ENCODE measurements around the gene AVP. TPM values are rescaled to one million over a fixed set of nuclear protein-coding genes. Genes with fewer than 3 reads are reported as not detected.

AVP gene
- total RNA-seq, 1 experiment from 2014 or later, result not detected

GRCh38 chr20:3043322-3043721, 41.2 kb downstream of the AVP start, which contains the start of gene GNRH2:
TSS of gene GNRH2 (plus strand) at chr20:3043622. CDS start at chr20:3044415, 793 bp downstream.
- peak within 1 kb of the TSS in 1 of 3 experiments; percentile 73; a peak in 3 of 7 replicates for H3K27ac Mint-ChIP-seq
- no peaks in the 10 kb centered on the region for H3K79me1 ChIP-seq (ENCODE audit: insufficient read depth, low read depth, low read length, poor library complexity, severe bottlenecking)

More at GRCh38 chr20:3043322-3043721, 41.2 kb downstream of the AVP start, which contains the start of gene GNRH2:
- WGBS (ENCODE audit: extremely low coverage, insufficient read length, low lambda C conversion rate), result no CpG with 5 or more reads among the region's 3 CpGs
- peaks cover 12% of the 10 kb centered on the region; the same call in 1 of the 2 replicates for H3K4me1 ChIP-seq (ENCODE audit: insufficient read depth, low read length)
- no peak within 1 kb of the TSS for H3K4ac ChIP-seq (ENCODE audit: low read depth, low read length)
- no peak within 1 kb of the TSS for H3K4me2 ChIP-seq (ENCODE audit: insufficient read depth, insufficient read length, low read length)
- TF ChIP-seq, protein P1, sequence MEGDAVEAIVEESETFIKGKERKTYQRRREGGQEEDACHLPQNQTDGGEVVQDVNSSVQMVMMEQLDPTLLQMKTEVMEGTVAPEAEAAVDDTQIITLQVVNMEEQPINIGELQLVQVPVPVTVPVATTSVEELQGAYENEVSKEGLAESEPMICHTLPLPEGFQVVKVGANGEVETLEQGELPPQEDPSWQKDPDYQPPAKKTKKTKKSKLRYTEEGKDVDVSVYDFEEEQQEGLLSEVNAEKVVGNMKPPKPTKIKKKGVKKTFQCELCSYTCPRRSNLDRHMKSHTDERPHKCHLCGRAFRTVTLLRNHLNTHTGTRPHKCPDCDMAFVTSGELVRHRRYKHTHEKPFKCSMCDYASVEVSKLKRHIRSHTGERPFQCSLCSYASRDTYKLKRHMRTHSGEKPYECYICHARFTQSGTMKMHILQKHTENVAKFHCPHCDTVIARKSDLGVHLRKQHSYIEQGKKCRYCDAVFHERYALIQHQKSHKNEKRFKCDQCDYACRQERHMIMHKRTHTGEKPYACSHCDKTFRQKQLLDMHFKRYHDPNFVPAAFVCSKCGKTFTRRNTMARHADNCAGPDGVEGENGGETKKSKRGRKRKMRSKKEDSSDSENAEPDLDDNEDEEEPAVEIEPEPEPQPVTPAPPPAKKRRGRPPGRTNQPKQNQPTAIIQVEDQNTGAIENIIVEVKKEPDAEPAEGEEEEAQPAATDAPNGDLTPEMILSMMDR (conservative IDR thresholded peaks at IDR 0.05), result no peak
- Mint-ChIP-seq H3K36me3 (ENCODE audit: insufficient read depth in 1 of 3, low read depth in 3 of 3) (peaks cover 10 to 43% (median 40%) of the 10 kb centered on the region in 3 experiments), H3K27me3 (ENCODE audit: low read depth) (no peaks in the 10 kb centered on the region; the same call in 1 of the 2 replicates), H3K4me3 (peak within 1 kb of the TSS in 1 of 2 experiments; percentile 29; a peak in 2 of 5 replicates), H3K4me1 (peaks cover 22 to 24% of the 10 kb centered on the region in 2 experiments), H3K9me3 (no peaks in the 10 kb centered on the region)
- H2BK15ac ChIP-seq (ENCODE audit: low read depth, low read length), result no peak within 1 kb of the TSS
- no peak within 1 kb of the TSS for H2AFZ ChIP-seq (ENCODE audit: low read length)
- H4K91ac ChIP-seq (ENCODE audit: insufficient read length, low read depth, low read length), result no peak within 1 kb of the TSS
- H3K27ac ChIP-seq (ENCODE audit: insufficient read length, low read depth, low read length), result no peak within 1 kb of the TSS
- no peak within 1 kb of the TSS for H3K56ac ChIP-seq (ENCODE audit: insufficient read length, low read depth, low read length)
- DNase-seq, result no peak
- no peak within 1 kb of the TSS for H2BK20ac ChIP-seq (ENCODE audit: low read depth, low read length, poor library complexity, severe bottlenecking)
- no peaks in the 10 kb centered on the region for H3K9me3 ChIP-seq (ENCODE audit: control insufficient read depth, low read depth, low read length)
- H3K23me2 ChIP-seq (ENCODE audit: insufficient read length, low read depth, low read length, poor library complexity, severe bottlenecking), result peaks cover 13% of the 10 kb centered on the region
- H3K79me2 ChIP-seq (ENCODE audit: insufficient read depth, low read length), result no peaks in the 10 kb centered on the region; the same call in 1 of the 2 replicates
- H3K18ac ChIP-seq (ENCODE audit: insufficient read length, low read depth, low read length), result no peak within 1 kb of the TSS
- H3T11ph ChIP-seq (ENCODE audit: low read length), result no peak within 1 kb of the TSS
- no peak within 1 kb of the TSS for H4K5ac ChIP-seq (ENCODE audit: insufficient read length, low read depth, low read length)
- H4K20me1 ChIP-seq (ENCODE audit: control insufficient read depth, insufficient read depth, insufficient read length), result no peaks in the 10 kb centered on the region
- H3K23ac ChIP-seq (ENCODE audit: insufficient read length, low read depth, low read length), result no peak within 1 kb of the TSS
- no peak within 1 kb of the TSS for H4K8ac ChIP-seq (replicated peaks; ENCODE audit: insufficient read length, low read depth, low read length)
- H3K9ac ChIP-seq (ENCODE audit: extremely low read depth, insufficient read length, low read length), result no peak within 1 kb of the TSS
- no peak within 1 kb of the TSS for H2AK5ac ChIP-seq (ENCODE audit: insufficient read length, low read length)
- H2BK12ac ChIP-seq (ENCODE audit: insufficient read length, low read depth, low read length), result no peak within 1 kb of the TSS
- H3K27me3 ChIP-seq (ENCODE audit: insufficient read depth, low read length), result no peaks in the 10 kb centered on the region
- no peak within 1 kb of the TSS for H3K14ac ChIP-seq (ENCODE audit: insufficient read depth, low read length)
- no peak within 1 kb of the TSS for H2BK120ac ChIP-seq (ENCODE audit: low read depth, low read length, poor library complexity, severe bottlenecking)
- H2BK5ac ChIP-seq (ENCODE audit: insufficient read length, low read length), result no peak within 1 kb of the TSS

Measured in H9 (cell line).